WTC11 (cell line): Measurements from ENCODE around the gene BIRC2. TPM values are rescaled to one million over a fixed set of nuclear protein-coding genes. Genes with fewer than 3 reads are reported as not detected.

Experiments
- CREM ChIP-seq: sonication (generic); formaldehyde crosslinking; IDR thresholded peaks from 2 replicates; pipeline ENCODE4 v1.8.1; 2022; ENCODE audit warnings: mild to moderate bottlenecking, missing genetic modification reagents, moderate library complexity
- GTF2I ChIP-seq: fragments of 250-450 bp; sonication (Bioruptor Pico); conservative IDR thresholded peaks from 2 replicates; pipeline ENCODE4 v1.4.0; 2021; ENCODE audit warnings: mild to moderate bottlenecking
- HMGA2 ChIP-seq: fragments of 250-450 bp; sonication (Bioruptor Pico); IDR thresholded peaks from 2 replicates; pipeline ENCODE4 v1.4.0; 2021; ENCODE audit warnings: mild to moderate bottlenecking, moderate library complexity
- JUN ChIP-seq: sonication (generic); formaldehyde crosslinking; IDR thresholded peaks from 2 replicates; pipeline ENCODE4 v1.8.0; 2023; ENCODE audit warnings: mild to moderate bottlenecking, missing genetic modification reagents
- KAT7 ChIP-seq: sonication (generic); formaldehyde crosslinking; IDR thresholded peaks from 2 replicates; pipeline ENCODE4 v1.8.1; 2023; ENCODE audit warnings: missing genetic modification reagents, mild to moderate bottlenecking, borderline replicate concordance
- PRRX2 ChIP-seq: fragments of 250-450 bp; sonication (Bioruptor Pico); IDR thresholded peaks from 2 replicates; pipeline ENCODE4 v1.8.0; 2021; ENCODE audit warnings: mild to moderate bottlenecking
- SMAD3 ChIP-seq: sonication (generic); formaldehyde crosslinking; IDR thresholded peaks from 2 replicates; pipeline ENCODE4 v1.8.0; 2022; ENCODE audit warnings: missing genetic modification reagents, mild to moderate bottlenecking, borderline replicate concordance
- TEAD1 ChIP-seq: sonication (generic); formaldehyde crosslinking; IDR thresholded peaks from 2 replicates; pipeline ENCODE4 v1.8.0; 2022; ENCODE audit warnings: mild to moderate bottlenecking, missing genetic modification reagents
- ZBTB21 ChIP-seq: sonication (generic); formaldehyde crosslinking; IDR thresholded peaks from 2 replicates; pipeline ENCODE4 v1.8.1; 2023; ENCODE audit warnings: mild to moderate bottlenecking, missing genetic modification reagents, borderline replicate concordance
- ZNF416 ChIP-seq: fragments of 250-450 bp; sonication (Bioruptor Pico); IDR thresholded peaks from 2 replicates; pipeline ENCODE4 v1.9.0; 2021; ENCODE audit warnings: mild to moderate bottlenecking, inconsistent platforms
- ZNF671 ChIP-seq: fragments of 250-450 bp; sonication (Bioruptor Pico); IDR thresholded peaks from 2 replicates; pipeline ENCODE4 v1.8.0; 2021; ENCODE audit warnings: mild to moderate bottlenecking
- total RNA-seq: library from RNA; stranded (reverse); gene quantifications from 3 replicates; pipeline ENCODE4 v1.2.3, GENCODE V29; 2021
- TF ChIP-seq, protein P1 (sequence below): sonication (generic); formaldehyde crosslinking; IDR thresholded peaks from 2 replicates; pipeline ENCODE4 v1.8.0; 2022; ENCODE audit warnings: mild to moderate bottlenecking, missing genetic modification reagents
- TF ChIP-seq, protein P2 (sequence below): fragments of 250-450 bp; sonication (Bioruptor Pico); IDR thresholded peaks from 2 replicates; pipeline ENCODE4 v1.8.0; 2021; ENCODE audit warnings: mild to moderate bottlenecking
- TF ChIP-seq, protein P3 (sequence below): fragments of 200-600 bp; IDR thresholded peaks from 2 replicates; pipeline ENCODE4 v1.8.0; 2022; ENCODE audit warnings: antibody characterized with exemption
- TF ChIP-seq, protein P4 (sequence below): sonication (generic); formaldehyde crosslinking; IDR thresholded peaks from 2 replicates; pipeline ENCODE4 v1.8.0; 2022; ENCODE audit warnings: missing genetic modification reagents
- TF ChIP-seq, protein P5 (sequence below): fragments of 250-450 bp; sonication (Bioruptor Pico); conservative IDR thresholded peaks from 2 replicates; pipeline ENCODE4 v1.9.0; 2021; ENCODE audit warnings: mild to moderate bottlenecking
- TF ChIP-seq, protein P6 (sequence below): sonication (generic); formaldehyde crosslinking; IDR thresholded peaks from 2 replicates; pipeline ENCODE4 v1.8.1; 2022; ENCODE audit warnings: mild to moderate bottlenecking, moderate library complexity, missing genetic modification reagents
- TF ChIP-seq, protein P7 (sequence below): fragments of 250-450 bp; sonication (Bioruptor Pico); IDR thresholded peaks from 2 replicates; pipeline ENCODE4 v2.1.2; 2022; ENCODE audit warnings: mild to moderate bottlenecking, moderate library complexity
- TF ChIP-seq, protein P8 (sequence below): sonication (generic); formaldehyde crosslinking; IDR thresholded peaks from 2 replicates; pipeline ENCODE4 v1.8.0; 2023; ENCODE audit warnings: mild to moderate bottlenecking, missing genetic modification reagents
- TF ChIP-seq, protein P9 (sequence below): sonication (generic); formaldehyde crosslinking; IDR thresholded peaks from 2 replicates; pipeline ENCODE4 v1.8.0; 2022; ENCODE audit warnings: mild to moderate bottlenecking, missing genetic modification reagents

Gene BIRC2
- total RNA-seq, 1 experiment from 2014 or later = 22.3 TPM

DNA sequence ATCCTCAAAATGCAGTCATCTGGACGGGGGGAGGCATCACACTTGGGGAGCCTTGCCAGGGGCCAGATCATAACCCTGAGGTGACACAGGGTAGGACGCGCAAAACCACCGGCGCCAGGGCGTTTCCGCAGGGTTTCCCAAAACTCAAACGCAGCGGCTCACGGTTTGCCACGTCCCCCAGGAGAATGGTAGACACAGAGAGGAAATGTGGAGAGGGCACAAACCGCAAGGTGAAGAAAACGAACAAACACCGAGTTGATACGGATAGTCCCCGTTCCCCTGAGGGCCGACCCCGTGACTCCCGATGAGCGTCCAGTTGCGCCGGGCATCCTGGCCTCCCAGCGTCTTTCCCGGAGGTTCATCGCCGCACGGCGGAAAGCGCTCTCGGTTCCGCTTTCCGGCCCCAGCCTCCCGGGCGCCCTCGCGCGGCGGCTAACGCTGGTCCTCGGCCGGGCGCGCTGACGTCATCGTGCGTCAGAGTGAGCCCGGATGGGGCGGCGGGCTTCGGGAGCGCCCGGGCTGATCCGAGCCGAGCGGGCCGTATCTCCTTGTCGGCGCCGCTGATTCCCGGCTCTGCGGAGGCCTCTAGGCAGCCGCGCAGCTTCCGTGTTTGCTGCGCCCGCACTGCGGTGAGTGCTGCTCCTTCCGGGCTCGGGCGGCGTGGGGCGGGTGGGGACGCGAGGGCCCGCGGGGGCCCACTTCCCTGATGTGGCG is at the start of gene BIRC2 (continued):
- TF ChIP-seq, protein P1, sequence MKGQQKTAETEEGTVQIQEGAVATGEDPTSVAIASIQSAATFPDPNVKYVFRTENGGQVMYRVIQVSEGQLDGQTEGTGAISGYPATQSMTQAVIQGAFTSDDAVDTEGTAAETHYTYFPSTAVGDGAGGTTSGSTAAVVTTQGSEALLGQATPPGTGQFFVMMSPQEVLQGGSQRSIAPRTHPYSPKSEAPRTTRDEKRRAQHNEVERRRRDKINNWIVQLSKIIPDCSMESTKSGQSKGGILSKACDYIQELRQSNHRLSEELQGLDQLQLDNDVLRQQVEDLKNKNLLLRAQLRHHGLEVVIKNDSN = peak; percentile 72
- TF ChIP-seq KAT7 (CRISPR knock-in tag) (0 out of 2 replicates have a peak, but pooled peaks have one; percentile 20), ZNF416 (CRISPR knock-in tag) (peak; percentile 10; the same call in 1 of the 2 replicates), JUN (CRISPR knock-in tag) (0 out of 2 replicates have a peak, but pooled peaks have one; percentile 21), HMGA2 (CRISPR knock-in tag) (no peak), PRRX2 (CRISPR knock-in tag) (peak; percentile 69; the same call in 1 of the 2 replicates), SMAD3 (no peak), TEAD1 (CRISPR knock-in tag) (0 out of 2 replicates have a peak, but pooled peaks have one; percentile 13), CREM (peak; percentile 95), ZNF671 (CRISPR knock-in tag) (no peak), GTF2I (CRISPR knock-in tag) (no peak), ZBTB21 (CRISPR knock-in tag) (peak; percentile 97)
- TF ChIP-seq, protein P2, sequence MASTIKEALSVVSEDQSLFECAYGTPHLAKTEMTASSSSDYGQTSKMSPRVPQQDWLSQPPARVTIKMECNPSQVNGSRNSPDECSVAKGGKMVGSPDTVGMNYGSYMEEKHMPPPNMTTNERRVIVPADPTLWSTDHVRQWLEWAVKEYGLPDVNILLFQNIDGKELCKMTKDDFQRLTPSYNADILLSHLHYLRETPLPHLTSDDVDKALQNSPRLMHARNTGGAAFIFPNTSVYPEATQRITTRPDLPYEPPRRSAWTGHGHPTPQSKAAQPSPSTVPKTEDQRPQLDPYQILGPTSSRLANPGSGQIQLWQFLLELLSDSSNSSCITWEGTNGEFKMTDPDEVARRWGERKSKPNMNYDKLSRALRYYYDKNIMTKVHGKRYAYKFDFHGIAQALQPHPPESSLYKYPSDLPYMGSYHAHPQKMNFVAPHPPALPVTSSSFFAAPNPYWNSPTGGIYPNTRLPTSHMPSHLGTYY (CRISPR knock-in tag) = 0 out of 2 replicates have a peak, but pooled peaks have one; percentile 31
- TF ChIP-seq, protein P3, sequence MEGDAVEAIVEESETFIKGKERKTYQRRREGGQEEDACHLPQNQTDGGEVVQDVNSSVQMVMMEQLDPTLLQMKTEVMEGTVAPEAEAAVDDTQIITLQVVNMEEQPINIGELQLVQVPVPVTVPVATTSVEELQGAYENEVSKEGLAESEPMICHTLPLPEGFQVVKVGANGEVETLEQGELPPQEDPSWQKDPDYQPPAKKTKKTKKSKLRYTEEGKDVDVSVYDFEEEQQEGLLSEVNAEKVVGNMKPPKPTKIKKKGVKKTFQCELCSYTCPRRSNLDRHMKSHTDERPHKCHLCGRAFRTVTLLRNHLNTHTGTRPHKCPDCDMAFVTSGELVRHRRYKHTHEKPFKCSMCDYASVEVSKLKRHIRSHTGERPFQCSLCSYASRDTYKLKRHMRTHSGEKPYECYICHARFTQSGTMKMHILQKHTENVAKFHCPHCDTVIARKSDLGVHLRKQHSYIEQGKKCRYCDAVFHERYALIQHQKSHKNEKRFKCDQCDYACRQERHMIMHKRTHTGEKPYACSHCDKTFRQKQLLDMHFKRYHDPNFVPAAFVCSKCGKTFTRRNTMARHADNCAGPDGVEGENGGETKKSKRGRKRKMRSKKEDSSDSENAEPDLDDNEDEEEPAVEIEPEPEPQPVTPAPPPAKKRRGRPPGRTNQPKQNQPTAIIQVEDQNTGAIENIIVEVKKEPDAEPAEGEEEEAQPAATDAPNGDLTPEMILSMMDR = no peak
- TF ChIP-seq, protein P4, sequence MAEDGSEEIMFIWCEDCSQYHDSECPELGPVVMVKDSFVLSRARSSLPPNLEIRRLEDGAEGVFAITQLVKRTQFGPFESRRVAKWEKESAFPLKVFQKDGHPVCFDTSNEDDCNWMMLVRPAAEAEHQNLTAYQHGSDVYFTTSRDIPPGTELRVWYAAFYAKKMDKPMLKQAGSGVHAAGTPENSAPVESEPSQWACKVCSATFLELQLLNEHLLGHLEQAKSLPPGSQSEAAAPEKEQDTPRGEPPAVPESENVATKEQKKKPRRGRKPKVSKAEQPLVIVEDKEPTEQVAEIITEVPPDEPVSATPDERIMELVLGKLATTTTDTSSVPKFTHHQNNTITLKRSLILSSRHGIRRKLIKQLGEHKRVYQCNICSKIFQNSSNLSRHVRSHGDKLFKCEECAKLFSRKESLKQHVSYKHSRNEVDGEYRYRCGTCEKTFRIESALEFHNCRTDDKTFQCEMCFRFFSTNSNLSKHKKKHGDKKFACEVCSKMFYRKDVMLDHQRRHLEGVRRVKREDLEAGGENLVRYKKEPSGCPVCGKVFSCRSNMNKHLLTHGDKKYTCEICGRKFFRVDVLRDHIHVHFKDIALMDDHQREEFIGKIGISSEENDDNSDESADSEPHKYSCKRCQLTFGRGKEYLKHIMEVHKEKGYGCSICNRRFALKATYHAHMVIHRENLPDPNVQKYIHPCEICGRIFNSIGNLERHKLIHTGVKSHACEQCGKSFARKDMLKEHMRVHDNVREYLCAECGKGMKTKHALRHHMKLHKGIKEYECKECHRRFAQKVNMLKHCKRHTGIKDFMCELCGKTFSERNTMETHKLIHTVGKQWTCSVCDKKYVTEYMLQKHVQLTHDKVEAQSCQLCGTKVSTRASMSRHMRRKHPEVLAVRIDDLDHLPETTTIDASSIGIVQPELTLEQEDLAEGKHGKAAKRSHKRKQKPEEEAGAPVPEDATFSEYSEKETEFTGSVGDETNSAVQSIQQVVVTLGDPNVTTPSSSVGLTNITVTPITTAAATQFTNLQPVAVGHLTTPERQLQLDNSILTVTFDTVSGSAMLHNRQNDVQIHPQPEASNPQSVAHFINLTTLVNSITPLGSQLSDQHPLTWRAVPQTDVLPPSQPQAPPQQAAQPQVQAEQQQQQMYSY (CRISPR knock-in tag) = no peak
- TF ChIP-seq, protein P5, sequence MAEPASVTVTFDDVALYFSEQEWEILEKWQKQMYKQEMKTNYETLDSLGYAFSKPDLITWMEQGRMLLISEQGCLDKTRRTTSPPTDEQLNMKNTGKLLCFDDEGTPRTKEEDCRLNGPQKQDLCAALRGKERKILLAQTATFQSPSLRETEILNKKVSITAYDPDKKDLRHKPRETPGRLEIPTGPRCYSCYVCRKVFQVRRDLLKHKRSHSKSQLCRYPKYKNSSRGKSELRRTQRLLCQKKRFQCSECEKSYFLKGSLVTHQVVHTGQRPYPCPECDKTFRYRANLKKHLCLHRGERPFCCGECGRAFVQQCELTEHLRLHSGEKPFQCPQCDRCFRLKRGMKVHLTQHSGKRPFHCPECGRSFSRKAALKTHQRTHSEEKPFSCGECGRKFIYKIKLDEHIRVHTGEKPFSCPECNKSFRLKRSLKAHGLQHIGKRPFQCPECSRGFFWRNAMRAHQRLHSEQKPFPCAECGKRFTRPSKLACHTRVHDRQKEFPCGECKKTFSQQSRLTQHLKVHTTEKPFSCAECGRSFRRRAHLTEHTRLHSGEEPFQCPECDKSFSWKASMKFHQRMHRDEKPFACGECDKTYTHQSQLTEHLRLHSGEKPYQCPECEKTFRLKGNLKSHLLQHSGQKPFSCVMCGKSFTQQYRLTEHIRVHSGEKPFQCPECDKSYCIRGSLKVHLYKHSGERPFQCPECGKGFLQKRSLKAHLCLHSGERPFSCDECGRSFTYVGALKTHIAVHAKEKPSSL = no peak
- TF ChIP-seq, protein P6, sequence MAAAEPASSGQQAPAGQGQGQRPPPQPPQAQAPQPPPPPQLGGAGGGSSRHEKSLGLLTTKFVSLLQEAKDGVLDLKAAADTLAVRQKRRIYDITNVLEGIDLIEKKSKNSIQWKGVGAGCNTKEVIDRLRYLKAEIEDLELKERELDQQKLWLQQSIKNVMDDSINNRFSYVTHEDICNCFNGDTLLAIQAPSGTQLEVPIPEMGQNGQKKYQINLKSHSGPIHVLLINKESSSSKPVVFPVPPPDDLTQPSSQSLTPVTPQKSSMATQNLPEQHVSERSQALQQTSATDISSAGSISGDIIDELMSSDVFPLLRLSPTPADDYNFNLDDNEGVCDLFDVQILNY (CRISPR knock-in tag) = peak; percentile 84
- TF ChIP-seq, protein P7, sequence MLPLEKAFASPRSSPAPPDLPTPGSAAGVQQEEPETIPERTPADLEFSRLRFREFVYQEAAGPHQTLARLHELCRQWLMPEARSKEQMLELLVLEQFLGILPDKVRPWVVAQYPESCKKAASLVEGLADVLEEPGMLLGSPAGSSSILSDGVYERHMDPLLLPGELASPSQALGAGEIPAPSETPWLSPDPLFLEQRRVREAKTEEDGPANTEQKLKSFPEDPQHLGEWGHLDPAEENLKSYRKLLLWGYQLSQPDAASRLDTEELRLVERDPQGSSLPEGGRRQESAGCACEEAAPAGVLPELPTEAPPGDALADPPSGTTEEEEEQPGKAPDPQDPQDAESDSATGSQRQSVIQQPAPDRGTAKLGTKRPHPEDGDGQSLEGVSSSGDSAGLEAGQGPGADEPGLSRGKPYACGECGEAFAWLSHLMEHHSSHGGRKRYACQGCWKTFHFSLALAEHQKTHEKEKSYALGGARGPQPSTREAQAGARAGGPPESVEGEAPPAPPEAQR = no peak
- TF ChIP-seq, protein P8, sequence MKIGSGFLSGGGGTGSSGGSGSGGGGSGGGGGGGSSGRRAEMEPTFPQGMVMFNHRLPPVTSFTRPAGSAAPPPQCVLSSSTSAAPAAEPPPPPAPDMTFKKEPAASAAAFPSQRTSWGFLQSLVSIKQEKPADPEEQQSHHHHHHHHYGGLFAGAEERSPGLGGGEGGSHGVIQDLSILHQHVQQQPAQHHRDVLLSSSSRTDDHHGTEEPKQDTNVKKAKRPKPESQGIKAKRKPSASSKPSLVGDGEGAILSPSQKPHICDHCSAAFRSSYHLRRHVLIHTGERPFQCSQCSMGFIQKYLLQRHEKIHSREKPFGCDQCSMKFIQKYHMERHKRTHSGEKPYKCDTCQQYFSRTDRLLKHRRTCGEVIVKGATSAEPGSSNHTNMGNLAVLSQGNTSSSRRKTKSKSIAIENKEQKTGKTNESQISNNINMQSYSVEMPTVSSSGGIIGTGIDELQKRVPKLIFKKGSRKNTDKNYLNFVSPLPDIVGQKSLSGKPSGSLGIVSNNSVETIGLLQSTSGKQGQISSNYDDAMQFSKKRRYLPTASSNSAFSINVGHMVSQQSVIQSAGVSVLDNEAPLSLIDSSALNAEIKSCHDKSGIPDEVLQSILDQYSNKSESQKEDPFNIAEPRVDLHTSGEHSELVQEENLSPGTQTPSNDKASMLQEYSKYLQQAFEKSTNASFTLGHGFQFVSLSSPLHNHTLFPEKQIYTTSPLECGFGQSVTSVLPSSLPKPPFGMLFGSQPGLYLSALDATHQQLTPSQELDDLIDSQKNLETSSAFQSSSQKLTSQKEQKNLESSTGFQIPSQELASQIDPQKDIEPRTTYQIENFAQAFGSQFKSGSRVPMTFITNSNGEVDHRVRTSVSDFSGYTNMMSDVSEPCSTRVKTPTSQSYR = no peak
- TF ChIP-seq, protein P9, sequence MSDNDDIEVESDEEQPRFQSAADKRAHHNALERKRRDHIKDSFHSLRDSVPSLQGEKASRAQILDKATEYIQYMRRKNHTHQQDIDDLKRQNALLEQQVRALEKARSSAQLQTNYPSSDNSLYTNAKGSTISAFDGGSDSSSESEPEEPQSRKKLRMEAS (CRISPR knock-in tag) = peak; percentile 66
